Measurements from ENCODE around the gene PBX1.

The PBX1 gene

DNA sequence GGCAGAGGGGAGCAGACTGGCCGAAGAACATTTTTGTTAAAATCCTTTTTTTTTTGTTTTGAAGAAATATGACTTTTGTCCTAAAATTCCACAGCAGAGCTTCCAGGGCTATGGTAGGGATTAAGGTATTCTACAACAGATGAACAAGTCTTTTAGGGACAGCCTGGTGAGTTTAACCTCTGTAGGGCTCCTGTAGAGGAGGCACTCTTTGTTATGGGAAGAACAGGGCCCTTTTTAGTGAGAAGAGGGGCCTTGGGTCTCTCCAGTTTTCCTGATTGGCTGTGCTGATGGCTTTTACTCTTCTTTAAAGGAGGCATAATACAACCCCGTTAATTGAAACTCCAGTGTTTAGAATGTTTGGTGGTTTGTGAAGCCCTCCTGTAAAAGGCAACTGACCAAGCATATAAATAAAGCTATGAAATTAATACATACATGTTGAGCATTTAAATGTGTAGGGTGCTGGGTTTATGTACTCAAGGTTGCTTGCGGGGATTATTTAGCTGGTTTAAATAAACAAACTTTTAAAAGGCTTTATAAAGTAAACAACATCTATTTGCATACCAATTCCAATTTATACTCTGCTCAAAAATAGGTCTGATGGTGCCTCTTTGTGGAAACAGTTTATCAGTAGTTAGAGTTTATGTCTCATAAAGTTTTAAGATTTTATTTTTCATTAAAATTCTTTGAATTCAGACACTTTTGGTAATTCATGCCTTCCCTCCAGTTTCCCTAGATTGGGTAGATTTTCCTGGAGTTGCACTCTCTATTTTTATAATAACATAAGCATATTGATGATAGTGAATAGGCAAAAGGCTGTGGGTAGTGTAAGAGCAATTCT lies 46.5 kb downstream of the PBX1 start:
- Histone ChIP-seq H3K4me3 (ENCODE audit: low read length) (no peak overlapping the region), H3K27ac (ENCODE audit: low read depth, low read length) (peak overlapping the region; percentile 51; the same call in 1 of the 2 replicates), H3K4me1 (ENCODE audit: insufficient read depth, low read length) (peaks cover 85% of the 10 kb centered on the region), H3K27me3 (ENCODE audit: insufficient read depth, low read length) (no peaks in the 10 kb centered on the region), H3K9ac (ENCODE audit: low read depth, low read length) (no peak overlapping the region), H3K9me3 (ENCODE audit: insufficient read depth, low read depth, low read length) (no peaks in the 10 kb centered on the region), H3K36me3 (ENCODE audit: insufficient read depth, low read length) (peaks cover 7% of the 10 kb centered on the region)
- WGBS: 56% methylated on average over 1 of the region's 3 CpGs

DNA sequence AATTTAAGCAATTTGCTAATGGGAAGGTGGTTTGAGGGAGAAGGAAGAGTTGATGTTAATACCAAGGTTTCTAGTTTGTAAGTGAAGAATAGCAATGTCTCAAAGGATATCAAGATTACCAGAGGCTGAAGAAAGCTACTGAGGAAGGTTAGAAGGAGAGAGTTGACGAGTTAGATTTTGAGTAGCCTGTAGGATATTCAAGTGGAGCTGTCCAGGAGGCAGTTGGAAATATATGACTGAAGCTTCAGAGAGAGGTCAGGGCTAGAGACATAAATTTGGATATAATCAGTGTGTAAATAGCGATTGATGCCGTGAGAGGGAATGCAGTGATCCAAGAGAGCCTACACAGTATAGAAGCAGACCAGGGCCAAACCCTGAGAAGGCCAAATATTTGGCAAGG lies 48.4 kb downstream of the PBX1 start:
- Histone ChIP-seq H3K4me1 (ENCODE audit: insufficient read depth, low read length) (peaks cover 88% of the 10 kb centered on the region), H3K36me3 (ENCODE audit: insufficient read depth, low read length) (peaks cover 7% of the 10 kb centered on the region)
- 93% methylated on average over 3 of the region's 3 CpGs for WGBS

DNA sequence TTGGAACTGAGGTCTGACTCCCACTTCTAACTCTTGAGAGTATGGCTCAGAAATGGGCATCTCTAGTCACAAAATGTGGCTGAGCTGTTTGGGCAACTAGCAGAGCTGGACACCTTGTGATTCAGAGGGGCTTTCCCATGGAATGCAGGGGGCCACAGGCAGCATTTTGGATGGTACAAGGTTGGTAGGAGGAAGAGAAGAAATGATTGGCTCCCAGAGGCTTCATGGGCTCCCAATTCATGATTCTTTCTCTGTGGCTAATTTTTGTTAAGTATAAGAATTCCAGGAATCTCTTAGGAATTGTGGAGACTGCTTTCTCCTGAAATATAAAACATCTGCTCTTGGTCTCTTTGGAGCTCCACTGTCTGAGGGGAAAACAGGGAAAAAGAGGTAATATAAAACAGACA lies 49.7 kb downstream of the PBX1 start:
- H3K27me3 ChIP-seq (ENCODE audit: insufficient read depth, low read length): no peaks in the 10 kb centered on the region
- H3K4me1 ChIP-seq (ENCODE audit: insufficient read depth, low read length): peaks cover 88% of the 10 kb centered on the region
- peaks cover 7% of the 10 kb centered on the region; the same call in 1 of the 2 replicates for H3K36me3 ChIP-seq (ENCODE audit: insufficient read depth, low read length)
- H3K27ac ChIP-seq (ENCODE audit: low read depth, low read length): no peak overlapping the region
- H3K9ac ChIP-seq (ENCODE audit: low read depth, low read length): no peak overlapping the region
- no peaks in the 10 kb centered on the region for H3K9me3 ChIP-seq (ENCODE audit: insufficient read depth, low read depth, low read length)
- H3K4me3 ChIP-seq (ENCODE audit: low read length): no peak overlapping the region

More for the DNA sequence above, 48.4 kb downstream of the PBX1 start:
- no peak overlapping the region for H3K9ac ChIP-seq (ENCODE audit: low read depth, low read length)
- no peak overlapping the region for H3K4me3 ChIP-seq (ENCODE audit: low read length)
- no peaks in the 10 kb centered on the region for H3K9me3 ChIP-seq (ENCODE audit: insufficient read depth, low read depth, low read length)
- no peaks in the 10 kb centered on the region for H3K27me3 ChIP-seq (ENCODE audit: insufficient read depth, low read length)
- H3K27ac ChIP-seq (ENCODE audit: low read depth, low read length): no peak overlapping the region

DNA sequence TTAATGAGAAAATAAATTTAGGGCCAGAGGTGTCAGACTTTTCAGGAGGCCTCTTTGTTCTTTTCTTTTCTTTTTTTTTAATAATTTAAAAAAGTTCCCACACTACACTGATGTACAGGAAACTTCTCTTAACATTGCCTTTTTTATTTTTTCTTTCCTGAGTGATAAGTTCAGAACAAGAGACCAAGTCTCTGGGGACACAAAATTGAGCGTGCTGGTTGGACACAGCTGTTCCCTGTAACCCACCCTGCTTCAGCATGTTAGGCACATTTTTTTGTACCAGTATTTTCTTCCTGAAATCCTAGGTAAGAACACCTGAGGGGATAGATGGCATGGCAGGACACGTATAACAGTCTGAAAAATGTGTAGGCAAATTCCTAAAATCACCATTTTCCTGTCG lies 50.1 kb downstream of the PBX1 start:
- Histone ChIP-seq H3K4me3 (ENCODE audit: low read length) (no peak overlapping the region), H3K36me3 (ENCODE audit: insufficient read depth, low read length) (peaks cover 5% of the 10 kb centered on the region; the same call in 1 of the 2 replicates), H3K27ac (ENCODE audit: low read depth, low read length) (no peak overlapping the region), H3K27me3 (ENCODE audit: insufficient read depth, low read length) (no peaks in the 10 kb centered on the region), H3K9me3 (ENCODE audit: insufficient read depth, low read depth, low read length) (no peaks in the 10 kb centered on the region), H3K4me1 (ENCODE audit: insufficient read depth, low read length) (peaks cover 92% of the 10 kb centered on the region), H3K9ac (ENCODE audit: low read depth, low read length) (no peak overlapping the region)
- 91% methylated on average over 3 of the region's 3 CpGs for WGBS

DNA sequence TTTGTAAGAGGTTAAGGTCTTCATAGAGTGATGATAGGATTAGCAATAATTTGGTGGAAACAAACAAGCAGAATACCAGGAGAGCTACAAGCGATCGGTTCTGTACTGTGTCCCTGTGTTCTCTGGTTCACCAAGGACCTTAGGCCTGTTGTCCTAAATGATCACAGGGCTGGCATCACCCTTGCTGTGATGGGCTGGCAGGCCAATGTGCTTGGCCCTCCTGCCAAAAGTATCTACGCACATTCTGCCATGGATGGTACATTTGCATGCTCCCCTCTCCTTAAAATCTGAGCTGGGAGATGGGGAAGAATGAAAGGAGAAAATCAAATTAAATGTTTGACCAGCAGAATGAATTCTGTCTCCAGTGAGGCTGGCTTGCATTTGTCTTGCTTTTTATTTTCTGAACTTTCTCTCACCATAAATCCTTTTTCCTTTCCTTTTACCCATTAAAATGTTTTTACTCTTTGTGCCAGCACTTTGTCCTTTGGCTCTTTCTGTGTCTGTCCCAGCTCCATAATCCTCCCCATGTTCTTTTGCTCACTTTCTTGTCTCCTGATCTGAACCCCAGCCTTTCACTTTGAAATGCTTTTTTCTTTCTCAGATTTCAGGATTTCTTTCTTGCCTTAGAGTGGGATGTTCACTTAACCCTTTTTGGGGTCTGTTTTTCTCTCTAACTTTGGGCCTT lies 51.7 kb downstream of the PBX1 start:
- Histone ChIP-seq H3K9me3 (ENCODE audit: insufficient read depth, low read depth, low read length) (no peaks in the 10 kb centered on the region), H3K27ac (ENCODE audit: low read depth, low read length) (no peak overlapping the region), H3K9ac (ENCODE audit: low read depth, low read length) (no peak overlapping the region), H3K36me3 (ENCODE audit: insufficient read depth, low read length) (0 out of 2 replicates have a peak, but pooled peaks cover 3% of the 10 kb centered on the region), H3K27me3 (ENCODE audit: insufficient read depth, low read length) (no peaks in the 10 kb centered on the region), H3K4me3 (ENCODE audit: low read length) (no peak overlapping the region), H3K4me1 (ENCODE audit: insufficient read depth, low read length) (peaks cover 91% of the 10 kb centered on the region)
- WGBS: 92% methylated on average over 3 of the region's 3 CpGs

DNA sequence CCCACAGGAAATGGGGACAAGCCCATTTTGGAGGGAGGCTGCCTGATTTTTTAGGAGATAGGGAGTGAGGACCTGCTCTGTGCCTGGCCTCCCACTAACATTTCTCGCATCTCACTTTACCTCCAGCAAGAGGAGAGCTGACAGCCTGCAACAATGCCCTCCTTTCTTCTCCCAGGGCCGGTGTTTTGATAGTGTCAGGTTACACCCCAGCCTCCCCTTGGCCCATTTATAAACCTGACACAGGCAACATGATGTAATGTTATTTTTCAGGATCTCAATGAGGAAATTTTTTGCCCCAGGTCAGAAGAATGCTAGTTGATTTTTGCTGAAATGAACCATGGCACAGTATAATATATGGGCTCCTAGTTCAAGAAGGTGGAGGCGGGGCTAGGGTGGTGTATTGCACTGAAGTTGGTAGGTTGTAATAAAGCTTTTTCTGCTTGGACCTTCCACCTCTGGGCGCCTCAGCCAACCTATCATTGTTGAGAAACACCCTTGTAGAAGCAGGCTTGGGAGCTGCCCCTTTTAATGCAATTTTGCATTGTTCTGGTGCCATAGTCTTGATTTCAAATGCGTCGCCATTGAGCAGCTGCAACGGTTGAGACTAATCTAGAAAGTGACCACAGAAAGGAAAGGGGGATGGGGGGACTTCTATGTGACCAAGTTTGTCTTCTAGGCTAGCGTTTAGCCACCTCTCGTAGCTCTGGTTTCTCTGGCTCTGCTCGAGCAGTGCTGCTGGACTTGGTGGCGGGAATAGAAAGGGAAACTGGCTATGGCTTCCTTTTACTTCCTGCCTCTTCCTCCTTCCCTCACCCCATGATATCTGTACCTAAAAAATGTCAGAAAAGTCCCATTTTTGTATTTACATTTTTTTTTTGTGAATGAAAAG lies 53.0 kb downstream of the PBX1 start:
- WGBS: 61% methylated on average over 11 of the region's 11 CpGs
- Histone ChIP-seq H3K27ac (ENCODE audit: low read depth, low read length) (peak overlapping the region; percentile 64; the same call in 1 of the 2 replicates), H3K9me3 (ENCODE audit: insufficient read depth, low read depth, low read length) (no peaks in the 10 kb centered on the region), H3K27me3 (ENCODE audit: insufficient read depth, low read length) (no peaks in the 10 kb centered on the region), H3K9ac (ENCODE audit: low read depth, low read length) (no peak overlapping the region), H3K4me1 (ENCODE audit: insufficient read depth, low read length) (peaks cover 91% of the 10 kb centered on the region), H3K36me3 (ENCODE audit: insufficient read depth, low read length) (0 out of 2 replicates have a peak, but pooled peaks cover 3% of the 10 kb centered on the region), H3K4me3 (ENCODE audit: low read length) (peak overlapping the region; percentile 18; the same call in 1 of the 2 replicates)

DNA sequence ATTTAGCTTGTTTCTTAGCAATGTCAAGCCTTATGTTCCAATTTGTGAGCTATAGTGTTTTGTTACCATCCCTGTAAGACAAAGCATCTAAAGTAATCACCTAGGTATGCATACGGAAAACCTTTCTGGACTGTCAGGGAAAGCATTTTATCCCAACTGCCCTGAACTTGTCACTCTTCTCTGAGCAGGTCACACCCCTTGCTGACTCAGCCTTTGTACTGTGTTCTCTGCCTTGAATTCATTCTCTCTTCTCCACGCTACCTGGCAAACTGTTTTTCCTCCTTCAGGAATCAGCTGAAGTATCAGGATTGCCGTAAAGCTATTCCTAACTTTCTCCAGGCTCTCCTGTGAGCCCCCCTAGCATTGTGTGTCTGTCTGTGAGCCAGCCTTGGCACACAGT lies 54.2 kb downstream of the PBX1 start:
- H3K4me1 ChIP-seq (ENCODE audit: insufficient read depth, low read length): peaks cover 90% of the 10 kb centered on the region
- H3K9me3 ChIP-seq (ENCODE audit: insufficient read depth, low read depth, low read length): no peaks in the 10 kb centered on the region
- H3K36me3 ChIP-seq (ENCODE audit: insufficient read depth, low read length): 0 out of 2 replicates have a peak, but pooled peaks cover 3% of the 10 kb centered on the region
- no peak overlapping the region for H3K9ac ChIP-seq (ENCODE audit: low read depth, low read length)
- no peaks in the 10 kb centered on the region for H3K27me3 ChIP-seq (ENCODE audit: insufficient read depth, low read length)
- no peak overlapping the region for H3K4me3 ChIP-seq (ENCODE audit: low read length)
- WGBS: 61% methylated on average over 3 of the region's 3 CpGs
- H3K27ac ChIP-seq (ENCODE audit: low read depth, low read length): no peak overlapping the region

DNA sequence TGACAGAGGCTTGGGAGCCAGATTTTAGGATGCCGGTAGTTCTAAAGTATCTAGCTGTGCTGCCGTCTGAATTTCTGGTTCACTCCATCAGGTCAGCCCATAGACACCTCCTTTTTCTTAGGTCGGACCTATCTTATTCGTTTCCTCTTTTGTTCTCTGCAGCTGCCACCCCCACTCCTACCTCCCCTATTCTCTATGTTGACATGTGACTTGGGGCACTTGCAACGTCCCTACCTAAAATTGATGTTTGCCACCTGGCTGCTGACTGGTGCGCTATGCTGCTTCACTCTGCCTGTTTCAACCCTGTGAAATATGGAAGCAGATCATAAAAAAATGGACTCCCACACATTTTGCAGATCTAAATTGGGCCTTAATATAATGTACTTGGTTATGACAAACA lies 55.3 kb downstream of the PBX1 start:
- H3K9me3 ChIP-seq (ENCODE audit: insufficient read depth, low read depth, low read length): no peaks in the 10 kb centered on the region
- no peaks in the 10 kb centered on the region for H3K27me3 ChIP-seq (ENCODE audit: insufficient read depth, low read length)
- H3K27ac ChIP-seq (ENCODE audit: low read depth, low read length): no peak overlapping the region
- H3K4me1 ChIP-seq (ENCODE audit: insufficient read depth, low read length): peaks cover 88% of the 10 kb centered on the region
- 0 out of 2 replicates have a peak, but pooled peaks cover 2% of the 10 kb centered on the region for H3K36me3 ChIP-seq (ENCODE audit: insufficient read depth, low read length)
- H3K4me3 ChIP-seq (ENCODE audit: low read length): no peak overlapping the region
- 84% methylated on average over 6 of the region's 6 CpGs for WGBS
- H3K9ac ChIP-seq (ENCODE audit: low read depth, low read length): no peak overlapping the region

DNA sequence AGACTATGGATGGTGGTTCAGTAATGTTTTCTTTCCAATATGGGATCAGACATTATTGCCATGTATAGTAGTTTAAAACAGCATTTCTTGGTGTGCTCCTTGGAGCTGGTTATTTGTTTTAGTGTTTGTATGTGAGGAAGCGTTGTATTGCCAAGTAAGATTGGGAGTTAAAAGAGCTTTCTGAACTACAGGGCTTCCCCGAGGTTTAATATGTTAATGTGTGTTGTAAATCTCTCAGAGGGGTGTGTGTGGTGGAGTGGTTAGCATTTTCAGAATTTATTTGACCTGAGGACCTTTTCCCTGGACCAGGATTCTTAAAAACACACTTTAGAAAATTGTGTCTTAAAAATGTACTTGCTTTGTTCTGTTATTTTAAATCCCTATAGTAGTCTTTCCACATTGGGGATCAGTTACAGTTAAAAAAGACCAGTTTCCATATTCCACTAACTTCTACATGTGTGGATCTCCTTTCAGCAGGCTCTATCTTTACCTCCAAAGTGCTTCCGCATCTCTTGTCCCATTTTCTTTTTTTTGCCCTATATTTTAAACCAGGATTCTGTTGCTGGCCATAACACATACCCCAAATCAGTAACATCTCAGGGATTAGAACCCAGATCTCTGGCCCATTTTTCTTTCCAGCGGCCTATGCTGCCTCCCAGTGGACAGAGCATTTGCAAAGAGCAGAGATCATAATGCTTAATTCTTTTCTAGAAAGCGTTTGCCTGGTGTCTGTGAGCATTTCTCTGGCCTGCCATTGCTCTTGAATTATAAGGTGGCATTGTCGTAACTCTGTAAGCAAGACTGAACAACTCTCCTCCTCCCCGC lies 58.6 kb downstream of the PBX1 start:
- Histone ChIP-seq H3K36me3 (ENCODE audit: insufficient read depth, low read length) (no peaks in the 10 kb centered on the region), H3K4me3 (ENCODE audit: low read length) (no peak overlapping the region), H3K9ac (ENCODE audit: low read depth, low read length) (no peak overlapping the region), H3K27ac (ENCODE audit: low read depth, low read length) (peak overlapping the region; percentile 52; the same call in 1 of the 2 replicates), H3K4me1 (ENCODE audit: insufficient read depth, low read length) (peaks cover 62% of the 10 kb centered on the region), H3K27me3 (ENCODE audit: insufficient read depth, low read length) (no peaks in the 10 kb centered on the region), H3K9me3 (ENCODE audit: insufficient read depth, low read depth, low read length) (no peaks in the 10 kb centered on the region)
- 52% methylated on average over 7 of the region's 7 CpGs for WGBS

DNA sequence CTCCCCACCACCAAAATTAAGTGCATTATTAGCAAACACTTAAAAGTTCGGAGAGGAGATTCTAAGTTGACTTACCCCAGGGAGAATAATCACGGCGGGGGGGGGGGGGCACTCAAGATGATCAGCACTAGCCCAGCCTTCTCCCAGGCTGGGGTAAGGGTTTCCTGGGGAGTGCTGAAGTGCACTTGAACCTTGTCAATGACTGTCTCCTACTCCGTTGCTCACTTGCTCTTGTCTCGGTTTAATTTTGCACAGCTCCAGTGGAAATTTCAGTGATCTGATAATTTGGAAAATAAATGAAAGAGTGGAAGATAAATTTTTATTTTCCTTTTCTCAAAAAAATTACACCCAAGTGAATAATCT lies 59.2 kb downstream of the PBX1 start:
- 56% methylated on average over 4 of the region's 5 CpGs for WGBS
- H3K36me3 ChIP-seq (ENCODE audit: insufficient read depth, low read length): no peaks in the 10 kb centered on the region
- no peaks in the 10 kb centered on the region for H3K9me3 ChIP-seq (ENCODE audit: insufficient read depth, low read depth, low read length)
- H3K4me3 ChIP-seq (ENCODE audit: low read length): no peak overlapping the region
- H3K9ac ChIP-seq (ENCODE audit: low read depth, low read length): no peak overlapping the region
- no peaks in the 10 kb centered on the region for H3K27me3 ChIP-seq (ENCODE audit: insufficient read depth, low read length)
- peaks cover 59% of the 10 kb centered on the region for H3K4me1 ChIP-seq (ENCODE audit: insufficient read depth, low read length)
- H3K27ac ChIP-seq (ENCODE audit: low read depth, low read length): no peak overlapping the region
